Forelimb muscle (tissue), 1 donor: ENCODE data around the gene RPL37. TPM values are rescaled to one million over a fixed set of nuclear protein-coding genes. Genes with fewer than 3 reads are reported as not detected.
"Not testable (repeated sequence)": the region's sequence is repeated elsewhere in the genome, so short reads cannot be mapped to it uniquely, and the experiment has no call there.

Experiments used
- DNase-seq: peaks from one replicate; pipeline ENCODE4 v3.0.0-alpha.2; 2013; ENCODE audit warnings: low read depth
- polyA plus RNA-seq: library from polyadenylated mRNA; unstranded; fragments of 120-200 nt; gene quantifications from one replicate; pipeline ENCODE4 v1.2.1, GENCODE V29; 2013; ENCODE audit not compliant: insufficient read length

Gene RPL37
- polyA plus RNA-seq, 1 donor = 2,928 TPM

DNA sequence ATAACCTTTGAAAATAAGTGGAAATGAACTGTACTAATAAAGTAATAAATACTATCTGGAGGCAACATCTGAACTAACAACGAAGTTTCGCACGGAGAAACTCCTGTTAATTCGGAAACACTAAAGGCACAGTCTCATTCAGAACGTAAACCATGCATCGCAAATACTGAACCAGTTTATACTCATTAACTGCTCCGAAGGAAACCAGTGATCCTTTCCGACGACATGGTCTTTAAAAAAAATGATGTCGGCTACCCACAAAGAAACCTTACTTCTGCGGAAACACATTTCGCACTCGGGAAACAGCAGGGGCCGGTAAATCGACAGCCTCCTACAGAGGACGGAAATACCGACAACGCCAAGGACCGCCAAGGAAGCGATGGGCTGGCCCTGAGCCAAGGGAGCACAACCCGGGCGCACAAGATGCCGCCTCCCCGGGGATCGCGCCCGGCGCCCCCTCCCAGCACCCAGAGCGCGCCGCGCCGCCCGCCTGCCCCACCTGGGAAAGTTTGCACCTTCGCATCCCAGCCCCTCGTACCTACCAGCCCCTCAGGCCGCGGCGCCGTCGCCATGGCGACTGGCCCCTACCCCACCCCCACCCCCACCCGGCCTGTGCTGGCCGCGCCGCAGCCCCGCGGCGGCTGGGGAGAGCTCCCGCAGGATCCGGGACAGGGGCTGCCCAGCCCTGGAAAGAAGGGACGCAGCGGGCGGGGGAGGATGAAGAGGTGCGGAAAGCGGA lies 37.6 kb downstream of the RPL37 start:
- no peak for DNase-seq

DNA sequence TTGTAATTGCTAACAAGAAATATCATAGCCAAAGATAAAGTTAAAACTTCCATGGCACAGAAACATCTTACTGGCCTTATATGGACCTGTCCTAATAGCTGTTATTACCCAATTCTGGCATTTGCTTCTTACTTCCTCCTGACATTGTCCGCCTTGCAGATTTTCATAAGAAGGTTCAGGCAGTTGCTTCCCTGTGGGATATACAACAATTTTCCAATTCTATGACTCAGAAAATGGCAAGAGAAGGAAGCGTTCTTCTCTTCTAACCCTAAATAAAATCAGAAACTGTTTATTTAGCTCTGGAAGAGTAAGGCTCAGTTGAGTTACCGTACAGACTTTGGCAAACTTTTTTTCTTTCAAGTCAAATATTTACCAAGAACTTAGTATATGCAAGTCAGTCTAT lies 38.5 kb downstream of the RPL37 start:
- no peak for DNase-seq

DNA sequence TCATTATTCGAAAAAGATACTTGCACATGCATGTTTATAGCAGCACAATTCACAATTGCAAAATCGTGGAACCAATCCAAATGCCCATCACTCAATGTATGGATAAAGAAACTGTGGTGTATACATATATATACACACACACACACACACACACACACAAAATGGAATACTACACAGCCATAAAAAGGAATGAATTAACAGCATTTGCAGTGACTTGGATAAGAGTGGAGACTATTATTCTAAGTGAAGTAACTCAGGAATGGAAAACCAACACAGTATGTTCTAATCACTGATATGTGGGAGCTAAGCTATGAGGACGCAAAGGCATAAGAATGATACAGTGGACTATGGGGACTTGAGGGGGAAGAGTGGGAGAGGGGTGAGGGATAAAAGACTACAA lies 40.1 kb downstream of the RPL37 start:
- not testable (repeated sequence) for DNase-seq

DNA sequence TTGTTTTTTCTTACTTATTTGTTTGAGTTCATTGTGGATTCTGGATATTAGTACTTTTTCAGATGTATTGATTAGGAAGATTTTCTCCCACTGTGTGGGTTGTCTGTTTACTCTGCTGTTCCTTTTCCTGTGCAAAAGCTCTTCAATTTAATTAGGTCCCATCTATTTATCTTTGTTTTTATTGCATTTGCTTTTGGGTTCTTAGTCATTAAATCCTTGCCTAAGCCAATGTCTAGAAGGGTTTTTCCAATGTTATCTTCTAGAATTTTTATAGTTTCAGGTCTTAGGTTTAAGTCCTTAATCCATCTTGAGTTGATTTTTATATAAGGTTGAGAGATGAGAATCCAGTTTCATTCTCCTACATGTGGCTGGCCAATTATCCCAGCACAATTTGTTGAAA lies 40.7 kb downstream of the RPL37 start:
- not testable (repeated sequence) for DNase-seq

DNA sequence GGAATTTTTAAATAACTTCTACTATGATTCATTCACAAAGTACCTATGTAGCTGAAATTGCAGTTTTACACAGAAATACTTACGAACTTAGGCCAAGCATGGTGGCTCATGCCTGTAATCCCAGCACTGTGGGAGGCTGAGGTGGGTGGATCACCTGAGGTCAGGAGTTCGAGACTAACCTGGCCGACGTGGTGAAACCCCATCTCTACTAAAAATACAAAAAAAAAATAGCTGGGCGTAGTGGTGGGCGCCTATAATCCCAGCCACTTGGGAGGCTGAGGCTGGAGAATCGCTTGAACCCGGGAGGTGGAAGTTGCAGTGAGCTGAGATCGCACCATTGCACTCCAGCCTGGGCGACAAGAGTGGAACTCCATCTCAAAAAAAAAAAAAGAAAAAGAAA lies 42.3 kb downstream of the RPL37 start:
- DNase-seq = not testable (repeated sequence)

DNA sequence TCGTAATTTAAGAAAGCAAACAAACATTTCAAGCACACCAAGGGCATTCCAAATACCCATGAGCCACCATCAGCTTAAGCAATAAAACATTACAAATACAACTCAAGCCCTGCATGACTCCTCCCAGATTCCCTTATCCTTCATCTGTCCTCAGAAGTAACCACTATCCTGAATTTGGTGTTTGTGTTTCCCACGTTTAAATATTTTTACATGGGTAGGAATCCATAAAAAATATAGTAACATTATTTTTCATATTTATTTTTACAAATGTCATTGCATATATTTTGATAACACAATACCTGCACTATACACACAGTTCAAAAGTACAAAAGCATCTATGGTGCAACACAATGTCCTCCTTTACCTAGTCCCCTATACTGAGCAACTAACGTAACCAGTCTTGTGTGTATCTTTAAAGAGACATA lies 43.3 kb downstream of the RPL37 start:
- DNase-seq = no peak

DNA sequence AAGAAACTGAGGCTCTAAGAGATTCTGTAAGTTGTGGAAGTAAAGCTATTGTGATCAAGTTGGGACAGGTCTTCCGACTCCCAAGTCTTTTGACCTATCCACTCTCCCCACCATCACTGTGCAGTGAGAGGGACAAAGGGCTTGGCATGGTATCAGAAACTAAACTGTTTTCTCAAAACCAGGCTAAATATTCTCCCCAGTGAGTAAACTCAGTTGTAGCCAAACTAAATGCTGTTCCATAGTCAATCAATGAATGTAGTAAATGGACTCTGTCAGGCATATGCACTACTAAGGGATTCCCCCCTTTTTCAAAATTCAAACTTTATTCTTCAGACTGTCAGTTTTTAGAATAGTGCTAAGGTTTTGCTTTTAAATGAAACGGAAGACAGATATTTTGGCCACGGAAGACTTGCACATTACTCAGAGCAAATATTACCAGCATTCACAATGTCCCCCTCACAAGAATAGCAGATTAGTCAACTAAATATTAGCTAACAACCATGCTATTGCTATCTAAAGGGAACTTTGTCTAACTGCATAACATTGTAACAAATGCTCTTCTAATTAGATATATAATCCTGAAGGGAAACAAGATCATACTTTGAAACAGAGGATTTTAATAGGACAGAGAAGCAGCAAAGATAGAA lies 44.0 kb downstream of the RPL37 start:
- no peak for DNase-seq

DNA sequence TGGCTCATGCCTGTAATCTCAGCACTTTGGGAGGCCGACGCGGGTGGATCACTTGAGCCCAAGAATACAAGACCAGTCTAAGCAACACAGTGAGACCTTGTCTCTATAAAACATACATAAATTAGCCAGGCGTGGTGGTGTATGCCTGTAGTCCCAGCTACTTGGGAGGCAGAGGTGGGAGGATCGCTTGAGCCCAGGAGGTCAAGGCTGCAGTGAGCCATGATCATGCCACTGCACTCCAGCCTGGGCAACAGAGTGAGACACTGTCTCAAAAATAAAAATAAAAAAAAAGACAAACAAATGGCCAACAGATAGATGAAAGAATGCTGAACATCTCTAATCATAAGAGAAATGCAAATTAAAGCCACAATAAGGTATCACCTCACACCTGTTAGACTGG lies 46.1 kb downstream of the RPL37 start:
- DNase-seq = not testable (repeated sequence)

DNA sequence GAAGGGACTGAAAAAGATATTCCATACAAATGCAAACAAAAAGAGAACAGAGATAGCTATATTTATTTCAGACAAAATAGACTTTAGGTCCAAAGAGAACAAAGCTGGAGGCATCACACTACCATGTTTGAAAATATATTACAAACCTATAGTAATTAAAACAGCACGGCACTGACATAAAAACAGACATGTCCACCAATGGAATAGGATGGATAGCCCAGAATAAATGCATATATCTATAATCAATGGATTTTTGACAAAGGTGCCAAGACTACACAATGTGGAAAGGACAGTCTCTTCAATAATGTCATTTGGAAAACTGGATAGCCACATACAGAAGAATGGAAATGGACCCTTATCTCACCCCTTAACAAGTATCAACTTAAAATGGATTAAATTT lies 47.0 kb downstream of the RPL37 start:
- no peak for DNase-seq

DNA sequence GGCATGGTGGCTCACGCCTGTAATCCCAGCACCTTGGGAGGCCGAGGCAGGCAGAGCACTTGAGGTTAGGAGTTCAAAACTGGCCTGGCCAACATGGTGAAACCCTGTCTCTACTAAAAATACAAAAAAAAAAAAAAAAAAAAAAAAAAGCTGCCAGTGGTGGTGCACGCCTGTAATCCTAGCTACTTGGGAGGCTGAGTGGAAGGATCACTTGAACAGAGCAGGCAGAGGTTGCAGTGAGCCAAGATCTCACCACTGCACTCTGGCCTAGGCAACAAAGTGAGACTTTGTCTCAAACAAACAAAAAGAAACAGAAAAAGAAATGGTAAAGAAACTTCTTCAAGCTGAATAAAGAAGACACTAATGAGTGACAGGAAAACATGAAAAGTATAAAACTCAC lies 48.4 kb downstream of the RPL37 start:
- not testable (repeated sequence) for DNase-seq

DNA sequence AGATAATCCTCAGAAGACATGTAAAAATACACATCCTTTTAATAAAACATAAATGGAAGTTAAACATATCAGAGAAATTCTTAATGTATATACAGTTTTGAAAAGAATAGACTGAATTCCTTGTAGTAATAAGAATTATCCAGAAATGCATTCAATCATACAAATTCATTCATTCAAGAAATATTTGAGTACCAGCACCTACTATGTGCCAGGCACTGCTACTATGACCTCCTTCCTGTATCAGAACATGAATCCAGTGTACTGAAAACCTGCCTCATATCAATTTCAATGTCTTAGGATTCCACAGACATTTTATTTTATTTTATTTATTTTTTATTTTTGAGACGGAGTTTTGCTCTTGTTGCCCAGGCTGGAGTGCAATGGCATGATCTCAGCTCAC lies 50.1 kb downstream of the RPL37 start:
- DNase-seq = no peak

DNA sequence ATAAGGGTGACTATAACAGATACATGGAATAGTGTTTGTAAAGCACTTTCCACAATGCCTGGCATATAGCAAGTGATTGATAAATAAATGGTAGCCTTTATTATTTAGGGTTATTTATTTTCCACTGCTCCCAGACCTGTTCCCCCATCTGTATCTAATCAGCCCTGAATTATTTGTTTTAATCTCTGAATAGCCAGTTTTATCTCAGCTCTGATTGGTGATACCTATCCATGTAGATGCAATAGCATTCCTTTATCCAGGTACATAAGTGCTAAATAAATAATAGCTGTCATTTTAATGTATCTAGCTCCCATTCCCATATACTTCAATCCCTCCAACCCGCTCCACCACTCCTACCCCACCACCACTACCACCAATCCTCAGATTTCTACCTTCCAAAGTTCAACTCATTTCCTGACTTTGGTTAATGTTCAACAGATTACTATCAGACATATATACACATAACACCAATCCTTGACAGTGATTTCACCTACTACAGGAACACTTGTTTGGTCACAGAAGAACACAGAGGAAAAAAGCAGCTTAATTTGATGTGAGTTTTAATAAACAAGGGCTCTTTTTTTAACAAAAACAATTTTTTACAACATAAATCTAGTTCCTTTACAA lies 50.9 kb downstream of the RPL37 start:
- DNase-seq = no peak

DNA sequence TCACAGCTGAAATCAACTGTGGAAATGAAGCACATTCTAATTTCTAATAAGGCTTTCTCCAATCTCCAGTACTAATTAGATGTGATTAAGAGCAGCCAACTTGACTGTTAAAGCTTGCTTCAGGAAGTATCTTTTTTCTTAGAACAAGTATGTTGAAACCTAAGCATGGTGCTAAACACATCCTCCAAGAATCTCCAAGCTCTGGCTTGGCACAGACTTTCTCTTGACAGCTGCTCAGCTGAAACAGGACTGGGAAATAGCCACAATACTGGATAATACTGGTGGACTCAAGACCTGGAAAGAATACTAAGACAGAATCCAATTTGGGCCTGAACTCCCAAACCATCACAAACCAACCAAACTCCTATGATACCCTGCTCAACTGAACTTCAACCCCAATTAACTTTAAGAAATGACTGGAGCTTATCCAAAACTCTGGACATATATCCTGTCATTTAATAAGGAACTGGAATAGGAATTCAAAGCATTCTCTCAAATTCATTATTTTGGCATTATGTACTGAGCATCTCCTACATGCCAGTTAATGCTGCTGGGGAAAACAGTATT lies 53.1 kb downstream of the RPL37 start:
- DNase-seq = no peak

DNA sequence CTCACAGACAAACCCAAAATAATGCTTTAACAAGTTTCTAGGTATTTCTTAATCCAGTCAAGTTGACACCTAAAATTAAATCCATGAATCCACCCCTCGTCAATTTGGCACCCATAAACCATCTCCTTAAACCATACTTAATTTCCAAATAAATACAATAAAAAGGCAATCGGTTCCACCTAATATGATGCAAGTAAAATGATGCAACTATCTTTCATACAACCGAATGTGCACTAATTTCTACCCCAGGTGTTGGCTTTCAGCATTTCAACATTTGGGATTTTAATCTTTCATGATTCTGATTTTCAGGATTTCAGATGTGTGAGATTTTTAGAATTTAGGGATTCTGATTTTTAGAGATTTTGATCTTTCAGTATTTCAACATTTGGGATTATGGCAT lies 54.2 kb downstream of the RPL37 start:
- DNase-seq = no peak

DNA sequence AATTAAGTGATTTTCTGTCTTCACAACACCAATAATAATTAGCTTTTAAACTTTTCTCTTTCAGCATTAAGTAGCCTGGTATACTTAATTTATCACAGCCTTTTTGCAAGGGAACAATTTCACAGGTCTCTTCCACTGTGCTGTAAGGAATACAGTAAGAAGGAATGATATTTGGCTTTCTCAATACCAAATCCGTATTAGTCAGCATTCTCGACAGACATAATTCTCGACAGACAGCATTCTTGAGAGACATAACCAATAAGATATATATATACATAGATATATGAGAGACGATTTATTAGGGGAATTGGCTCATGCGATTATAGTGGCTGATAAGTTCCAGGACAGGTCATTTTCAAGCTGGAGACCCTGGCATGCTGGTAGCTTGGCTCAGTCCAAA lies 54.8 kb downstream of the RPL37 start:
- no peak for DNase-seq

DNA sequence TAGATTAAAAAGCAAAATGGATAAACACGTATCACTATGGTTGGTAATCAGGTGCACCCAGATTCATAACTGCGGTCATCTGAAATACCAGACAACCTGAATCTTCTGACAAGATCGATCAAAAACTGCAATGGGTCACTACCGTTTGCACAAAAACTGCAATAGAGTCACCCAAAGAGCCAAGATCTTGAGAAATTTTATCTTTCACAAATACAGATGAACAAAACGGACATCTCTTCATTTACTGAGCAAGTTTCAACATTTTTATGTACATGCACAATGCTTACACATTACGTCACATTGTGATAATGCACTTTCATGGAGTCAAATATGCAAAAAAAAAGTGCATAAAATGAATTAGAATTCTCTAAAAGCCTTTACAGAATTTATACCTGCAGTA lies 55.5 kb downstream of the RPL37 start:
- DNase-seq = no peak

DNA sequence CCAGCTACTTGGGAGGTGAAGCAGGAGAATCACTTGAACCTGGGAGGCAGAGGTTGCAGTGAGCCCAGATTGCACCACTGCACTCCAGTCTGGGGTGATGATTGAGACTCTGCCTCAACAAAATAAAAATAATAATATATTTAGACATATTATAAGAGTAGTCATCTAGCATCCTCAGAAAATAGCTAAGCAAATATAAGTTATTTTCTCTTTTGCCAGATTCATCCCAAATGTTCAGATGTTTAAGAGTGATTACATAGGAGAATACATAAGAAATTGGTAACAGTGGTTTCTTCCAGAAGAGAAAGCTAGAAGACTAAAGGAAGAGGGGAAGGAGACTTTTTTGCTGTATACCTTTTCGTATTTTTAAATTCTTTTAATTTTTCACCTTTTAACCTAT lies 56.9 kb downstream of the RPL37 start:
- no peak for DNase-seq

DNA sequence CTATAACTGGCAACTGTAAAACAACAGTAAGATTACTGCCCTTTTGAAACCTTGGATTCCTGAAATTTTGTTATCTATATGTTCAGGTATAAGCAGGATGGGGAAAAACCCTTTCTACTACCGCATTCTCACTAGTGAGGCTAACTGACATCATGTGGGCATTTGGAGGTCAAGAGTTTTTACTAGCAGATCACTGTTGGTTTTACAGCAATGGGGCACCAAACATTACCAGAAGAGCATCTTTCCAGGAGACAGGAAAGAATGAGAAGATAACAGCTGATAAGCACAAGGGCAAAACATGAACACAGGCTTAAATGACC lies 58.4 kb downstream of the RPL37 start:
- no peak for DNase-seq

DNA sequence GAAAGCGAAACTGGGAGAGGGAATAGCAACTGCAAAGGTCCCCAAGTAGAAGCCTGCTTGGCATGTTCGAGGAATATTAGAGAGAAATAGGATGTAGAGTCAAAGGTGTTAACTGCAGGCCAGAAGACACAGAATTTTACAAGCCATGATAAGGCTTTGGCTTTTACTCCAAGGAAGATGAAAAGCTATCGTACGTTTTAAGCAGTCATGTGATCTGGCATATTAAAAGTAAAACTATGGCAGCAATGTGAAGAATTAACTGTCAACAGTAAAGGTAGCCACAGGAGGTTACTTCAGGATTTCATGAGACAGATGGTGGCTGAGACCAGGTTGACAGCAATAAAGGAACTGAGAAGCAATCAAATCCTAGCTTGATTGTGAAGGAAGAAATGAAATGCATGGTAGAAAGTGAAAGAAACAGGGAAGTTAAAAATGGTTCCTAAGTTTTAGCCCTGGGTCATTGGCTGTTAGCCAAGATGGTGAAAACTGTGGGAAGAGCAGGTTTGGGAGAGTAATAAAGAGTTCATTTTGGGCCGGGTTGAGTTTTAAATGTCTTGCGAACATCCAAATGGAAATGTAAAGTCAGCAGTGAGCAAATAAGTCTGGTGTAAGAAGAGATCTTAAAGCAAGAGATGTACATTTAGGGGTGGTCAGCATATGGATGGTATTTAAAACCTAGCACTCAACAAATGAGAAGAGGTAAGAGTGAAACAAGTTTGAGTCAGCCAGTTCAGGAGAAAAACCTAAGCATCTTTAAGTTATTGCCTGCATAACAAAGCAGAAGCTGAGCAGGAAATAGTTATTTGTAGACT lies 59.0 kb downstream of the RPL37 start:
- DNase-seq = no peak
